ENCODE data around the gene CREBZF. TPM values are rescaled to one million over a fixed set of nuclear protein-coding genes. Genes with fewer than 3 reads are reported as not detected.

The CREBZF gene
- total RNA-seq, 1 experiment from 2014 or later: 54.6 TPM

DNA sequence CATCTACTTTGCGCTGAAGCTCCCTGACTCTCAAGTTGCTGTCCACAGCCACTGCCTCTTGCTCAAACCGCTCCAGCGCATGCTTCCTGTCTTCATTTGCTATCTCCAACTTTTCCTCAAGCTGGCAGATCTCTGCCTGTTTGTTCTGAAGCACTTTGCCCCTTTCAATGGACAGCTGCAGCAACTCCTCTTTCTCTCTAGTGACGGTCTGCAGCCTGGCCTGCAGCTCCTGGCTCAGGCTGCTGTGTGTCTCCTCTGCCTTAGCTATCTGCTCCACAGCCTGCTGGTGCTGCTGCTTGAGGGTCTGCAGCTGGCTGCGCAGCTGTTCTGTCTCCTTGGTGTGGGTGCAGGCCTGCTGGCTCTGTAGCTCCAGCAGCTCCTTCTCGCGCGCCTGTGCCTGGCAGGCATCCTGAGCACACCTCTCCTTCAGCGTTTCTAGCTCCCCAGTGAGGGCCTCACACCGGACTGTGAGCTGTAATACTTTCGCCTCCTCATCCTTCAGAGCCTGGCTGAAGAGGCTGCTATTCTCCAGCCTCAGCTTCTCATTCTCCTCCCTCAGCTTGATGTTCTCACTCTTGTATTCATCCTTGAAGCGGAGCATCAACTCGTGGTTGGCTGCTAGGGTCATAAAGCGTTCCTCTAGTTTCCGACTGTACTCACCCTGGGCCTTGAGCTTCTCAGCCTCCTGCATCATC lies 20.3 kb upstream of the CREBZF start:
- H3K4me3 Mint-ChIP-seq: no peak overlapping the region
- ATAC-seq (no peak; the same call in 1 of the 2 replicates), DNase-seq (ENCODE audit: low spot score) (no peak)
- H3K36me3 Mint-ChIP-seq: no peaks in the 10 kb centered on the region
- TF ChIP-seq FOXJ3 (CRISPR knock-in tag; IDR thresholded peaks at IDR 0.05; ENCODE audit: borderline replicate concordance): no peak
- no peak for TF ChIP-seq SP1 (CRISPR knock-in tag; conservative IDR thresholded peaks at IDR 0.05)
- no peak for TF ChIP-seq PRDM15 (CRISPR knock-in tag; IDR thresholded peaks at IDR 0.05)
- no peak for TF ChIP-seq ETV6 (CRISPR knock-in tag; IDR thresholded peaks at IDR 0.05)
- TF ChIP-seq SOX15 (CRISPR knock-in tag; IDR thresholded peaks at IDR 0.05): no peak
- TF ChIP-seq CREM (CRISPR knock-in tag; IDR thresholded peaks at IDR 0.05): no peak
- no peak for TF ChIP-seq ATF1 (CRISPR knock-in tag; IDR thresholded peaks at IDR 0.05)
- TF ChIP-seq, protein P1, sequence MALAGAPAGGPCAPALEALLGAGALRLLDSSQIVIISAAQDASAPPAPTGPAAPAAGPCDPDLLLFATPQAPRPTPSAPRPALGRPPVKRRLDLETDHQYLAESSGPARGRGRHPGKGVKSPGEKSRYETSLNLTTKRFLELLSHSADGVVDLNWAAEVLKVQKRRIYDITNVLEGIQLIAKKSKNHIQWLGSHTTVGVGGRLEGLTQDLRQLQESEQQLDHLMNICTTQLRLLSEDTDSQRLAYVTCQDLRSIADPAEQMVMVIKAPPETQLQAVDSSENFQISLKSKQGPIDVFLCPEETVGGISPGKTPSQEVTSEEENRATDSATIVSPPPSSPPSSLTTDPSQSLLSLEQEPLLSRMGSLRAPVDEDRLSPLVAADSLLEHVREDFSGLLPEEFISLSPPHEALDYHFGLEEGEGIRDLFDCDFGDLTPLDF (CRISPR knock-in tag; IDR thresholded peaks at IDR 0.05): no peak
- TF ChIP-seq NR1H2 (CRISPR knock-in tag; IDR thresholded peaks at IDR 0.05): no peak
- no peak for TF ChIP-seq JAZF1 (CRISPR knock-in tag; IDR thresholded peaks at IDR 0.05)
- TF ChIP-seq MXD4 (CRISPR knock-in tag; IDR thresholded peaks at IDR 0.05; ENCODE audit: borderline replicate concordance): no peak
- TF ChIP-seq GABPB1 (CRISPR knock-in tag; IDR thresholded peaks at IDR 0.05): no peak
- no peak for TF ChIP-seq NR3C1 (CRISPR knock-in tag; conservative IDR thresholded peaks at IDR 0.05; ENCODE audit: low read depth)
- TF ChIP-seq ELF4 (CRISPR knock-in tag; IDR thresholded peaks at IDR 0.05; ENCODE audit: low read depth): no peak
- TF ChIP-seq, protein P2, sequence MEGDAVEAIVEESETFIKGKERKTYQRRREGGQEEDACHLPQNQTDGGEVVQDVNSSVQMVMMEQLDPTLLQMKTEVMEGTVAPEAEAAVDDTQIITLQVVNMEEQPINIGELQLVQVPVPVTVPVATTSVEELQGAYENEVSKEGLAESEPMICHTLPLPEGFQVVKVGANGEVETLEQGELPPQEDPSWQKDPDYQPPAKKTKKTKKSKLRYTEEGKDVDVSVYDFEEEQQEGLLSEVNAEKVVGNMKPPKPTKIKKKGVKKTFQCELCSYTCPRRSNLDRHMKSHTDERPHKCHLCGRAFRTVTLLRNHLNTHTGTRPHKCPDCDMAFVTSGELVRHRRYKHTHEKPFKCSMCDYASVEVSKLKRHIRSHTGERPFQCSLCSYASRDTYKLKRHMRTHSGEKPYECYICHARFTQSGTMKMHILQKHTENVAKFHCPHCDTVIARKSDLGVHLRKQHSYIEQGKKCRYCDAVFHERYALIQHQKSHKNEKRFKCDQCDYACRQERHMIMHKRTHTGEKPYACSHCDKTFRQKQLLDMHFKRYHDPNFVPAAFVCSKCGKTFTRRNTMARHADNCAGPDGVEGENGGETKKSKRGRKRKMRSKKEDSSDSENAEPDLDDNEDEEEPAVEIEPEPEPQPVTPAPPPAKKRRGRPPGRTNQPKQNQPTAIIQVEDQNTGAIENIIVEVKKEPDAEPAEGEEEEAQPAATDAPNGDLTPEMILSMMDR (IDR thresholded peaks at IDR 0.05): no peak
- no peak for TF ChIP-seq ZNF121 (CRISPR knock-in tag; IDR thresholded peaks at IDR 0.05)
- TF ChIP-seq, protein P3, sequence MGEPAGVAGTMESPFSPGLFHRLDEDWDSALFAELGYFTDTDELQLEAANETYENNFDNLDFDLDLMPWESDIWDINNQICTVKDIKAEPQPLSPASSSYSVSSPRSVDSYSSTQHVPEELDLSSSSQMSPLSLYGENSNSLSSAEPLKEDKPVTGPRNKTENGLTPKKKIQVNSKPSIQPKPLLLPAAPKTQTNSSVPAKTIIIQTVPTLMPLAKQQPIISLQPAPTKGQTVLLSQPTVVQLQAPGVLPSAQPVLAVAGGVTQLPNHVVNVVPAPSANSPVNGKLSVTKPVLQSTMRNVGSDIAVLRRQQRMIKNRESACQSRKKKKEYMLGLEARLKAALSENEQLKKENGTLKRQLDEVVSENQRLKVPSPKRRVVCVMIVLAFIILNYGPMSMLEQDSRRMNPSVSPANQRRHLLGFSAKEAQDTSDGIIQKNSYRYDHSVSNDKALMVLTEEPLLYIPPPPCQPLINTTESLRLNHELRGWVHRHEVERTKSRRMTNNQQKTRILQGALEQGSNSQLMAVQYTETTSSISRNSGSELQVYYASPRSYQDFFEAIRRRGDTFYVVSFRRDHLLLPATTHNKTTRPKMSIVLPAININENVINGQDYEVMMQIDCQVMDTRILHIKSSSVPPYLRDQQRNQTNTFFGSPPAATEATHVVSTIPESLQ (CRISPR knock-in tag; IDR thresholded peaks at IDR 0.05): no peak
- no peak for TF ChIP-seq TCF7 (CRISPR knock-in tag; IDR thresholded peaks at IDR 0.05; ENCODE audit: low read depth)
- H3K27me3 Mint-ChIP-seq (ENCODE audit: low read depth): peaks cover 6% of the 10 kb centered on the region; the same call in 1 of the 2 replicates
- POLR2A ChIA-PET: no interaction called here
- no peak overlapping the region for H3K27ac Mint-ChIP-seq
- H3K4me1 Mint-ChIP-seq: peaks cover 5% of the 10 kb centered on the region
- CTCF ChIA-PET: interaction anchor here (1.1 to 1.5 kb wide), 2 partner anchors 10 to 141 kb away, joined by 3 to 4 read pairs; no protein-coding TSS in a partner anchor
- H3K9me3 Mint-ChIP-seq: no peaks in the 10 kb centered on the region
